Hypothalamus (tissue), 51 donors: ENCODE results near the gene TRAPPC14.
"Not testable (repeated sequence)": the region's sequence is repeated elsewhere in the genome, so short reads cannot be mapped to it uniquely, and the experiment has no call there.

Source experiments
- DNase-seq, 51 donors: peaks; one replicate each; lab custom pipeline; 2025; lab: John Stamatoyannopoulos, UW

The TRAPPC14 gene

GRCh38 chr7:100155553-100156317 is 2.8 kb downstream of the TRAPPC14 start:
- no peak for DNase-seq

- DNase-seq = no peak
Observed at GRCh38 chr7:100154651-100155491, 3.7 kb downstream of the TRAPPC14 start.

- no peak for DNase-seq
Observed at GRCh38 chr7:100153708-100154535, 4.6 kb downstream of the TRAPPC14 start.

GRCh38 chr7:100152937-100153666 is 5.4 kb downstream of the TRAPPC14 start:
- DNase-seq = no peak

GRCh38 chr7:100152404-100152803 is 6.1 kb downstream of the TRAPPC14 start:
- no peak for DNase-seq

- peak; percentile 76 to 100 (median 98) for DNase-seq
Observed at GRCh38 chr7:100148559-100149328, 9.8 kb downstream of the TRAPPC14 start, which contains the start of gene LAMTOR4. Gene LAMTOR4 (plus strand): TSS chr7:100148918. CDS start chr7:100148973, 55 bp downstream.

- DNase-seq = no peak
Observed at GRCh38 chr7:100148225-100148558, 10.3 kb downstream of the TRAPPC14 start.

GRCh38 chr7:100147278-100147677 is 11.2 kb downstream of the TRAPPC14 start:
- no peak for DNase-seq

- DNase-seq = not testable (repeated sequence)
Observed at GRCh38 chr7:100146350-100146749, 12.2 kb downstream of the TRAPPC14 start.

- DNase-seq = no peak
Observed at GRCh38 chr7:100142461-100142860, 16.1 kb downstream of the TRAPPC14 start.

GRCh38 chr7:100141555-100141949 is 17.0 kb downstream of the TRAPPC14 start:
- no peak for DNase-seq

- DNase-seq = no peak
Observed at GRCh38 chr7:100137851-100138760, 20.4 kb downstream of the TRAPPC14 start.

GRCh38 chr7:100132697-100133151 is 25.8 kb downstream of the TRAPPC14 start:
- DNase-seq = peak in 25 of 51 donors; percentile 2 to 60 (median 24)

GRCh38 chr7:100132126-100132525 is 26.4 kb downstream of the TRAPPC14 start:
- DNase-seq = no peak

- DNase-seq = peak in 46 of 51 donors; percentile 13 to 85 (median 57)
Observed at GRCh38 chr7:100130608-100131453, 27.7 kb downstream of the TRAPPC14 start.

- not testable (repeated sequence) for DNase-seq
Observed at GRCh38 chr7:100130220-100130607, 28.3 kb downstream of the TRAPPC14 start.

GRCh38 chr7:100128637-100128963 is 29.9 kb downstream of the TRAPPC14 start:
- DNase-seq = no peak
